ENCODE data around the gene VEGFA. TPM values are rescaled to one million over a fixed set of nuclear protein-coding genes. Genes with fewer than 3 reads are reported as not detected.

Gene VEGFA
- total and polyA plus RNA-seq, 2 experiments from 2014 or later = 199 to 626 TPM

DNA sequence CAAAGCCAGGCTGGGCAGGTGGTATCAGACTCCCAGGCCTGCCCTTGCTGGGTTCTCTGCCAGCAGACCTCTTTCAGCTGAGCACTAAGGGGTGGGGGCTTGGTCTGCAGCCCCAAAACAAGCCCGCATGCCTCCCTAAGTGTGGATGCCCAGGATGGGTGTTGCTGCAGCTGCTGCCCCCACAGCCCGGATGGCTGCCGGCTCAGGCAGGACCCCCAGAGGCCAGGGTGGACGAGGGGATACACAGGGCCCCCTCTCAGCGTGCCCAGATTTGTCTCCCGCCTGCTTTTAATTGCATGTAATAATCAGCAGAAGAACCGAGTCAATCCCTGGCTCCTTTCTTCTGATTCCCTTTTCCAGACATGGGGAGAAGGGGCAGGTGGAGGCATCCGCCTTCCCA is 60.8 kb downstream of the VEGFA start:
- no peak for DNase-seq (ENCODE audit: low read depth in 1 of 2, low spot score in 1 of 2)
- Histone ChIP-seq H3K9me3 (ENCODE audit: low read depth) (no peaks in the 10 kb centered on the region), H3K36me3 (no peaks in the 10 kb centered on the region), H3K4me3 (no peak overlapping the region), H3K27me3 (no peaks in the 10 kb centered on the region), H3K27ac (no peak overlapping the region), H3K4me1 (ENCODE audit: low read depth) (peaks cover 32% of the 10 kb centered on the region)
- TF ChIP-seq, protein P1, sequence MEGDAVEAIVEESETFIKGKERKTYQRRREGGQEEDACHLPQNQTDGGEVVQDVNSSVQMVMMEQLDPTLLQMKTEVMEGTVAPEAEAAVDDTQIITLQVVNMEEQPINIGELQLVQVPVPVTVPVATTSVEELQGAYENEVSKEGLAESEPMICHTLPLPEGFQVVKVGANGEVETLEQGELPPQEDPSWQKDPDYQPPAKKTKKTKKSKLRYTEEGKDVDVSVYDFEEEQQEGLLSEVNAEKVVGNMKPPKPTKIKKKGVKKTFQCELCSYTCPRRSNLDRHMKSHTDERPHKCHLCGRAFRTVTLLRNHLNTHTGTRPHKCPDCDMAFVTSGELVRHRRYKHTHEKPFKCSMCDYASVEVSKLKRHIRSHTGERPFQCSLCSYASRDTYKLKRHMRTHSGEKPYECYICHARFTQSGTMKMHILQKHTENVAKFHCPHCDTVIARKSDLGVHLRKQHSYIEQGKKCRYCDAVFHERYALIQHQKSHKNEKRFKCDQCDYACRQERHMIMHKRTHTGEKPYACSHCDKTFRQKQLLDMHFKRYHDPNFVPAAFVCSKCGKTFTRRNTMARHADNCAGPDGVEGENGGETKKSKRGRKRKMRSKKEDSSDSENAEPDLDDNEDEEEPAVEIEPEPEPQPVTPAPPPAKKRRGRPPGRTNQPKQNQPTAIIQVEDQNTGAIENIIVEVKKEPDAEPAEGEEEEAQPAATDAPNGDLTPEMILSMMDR (IDR thresholded peaks at IDR 0.05; ENCODE audit: low read depth, low read length) = no peak

DNA sequence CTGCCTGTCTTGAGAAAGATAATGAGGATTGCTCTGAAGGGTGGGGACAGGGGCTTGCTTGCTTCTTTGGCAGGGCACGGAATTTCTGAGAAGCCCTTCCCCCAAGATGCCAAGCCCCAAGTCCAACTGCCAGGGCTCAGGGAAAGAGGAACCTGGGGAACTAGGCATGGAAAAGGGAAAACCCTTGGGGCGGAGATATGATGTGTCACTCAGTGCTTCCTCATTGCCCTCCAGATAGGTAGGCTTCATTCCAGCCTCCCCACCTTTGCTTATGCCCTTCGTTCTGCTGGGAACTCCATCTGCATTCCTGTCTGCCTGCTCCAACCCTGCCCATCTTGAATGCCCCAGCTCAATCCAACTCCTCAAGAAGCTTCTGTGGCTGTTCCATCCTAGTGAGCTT is 61.2 kb downstream of the VEGFA start:
- Histone ChIP-seq H3K27me3 (no peaks in the 10 kb centered on the region), H3K27ac (no peak overlapping the region), H3K9me3 (ENCODE audit: low read depth) (no peaks in the 10 kb centered on the region), H3K36me3 (no peaks in the 10 kb centered on the region), H3K4me1 (ENCODE audit: low read depth) (peaks cover 37% of the 10 kb centered on the region), H3K4me3 (no peak overlapping the region)
- TF ChIP-seq, protein P1 (IDR thresholded peaks at IDR 0.05; ENCODE audit: low read depth, low read length) = no peak
- DNase-seq (ENCODE audit: low read depth in 1 of 2, low spot score in 1 of 2) = no peak

GRCh38 chr6:43833223-43833995 is 63.4 kb downstream of the VEGFA start:
- no peaks in the 10 kb centered on the region for H3K27me3 ChIP-seq
- no peak for DNase-seq (ENCODE audit: low read depth in 1 of 2, low spot score in 1 of 2)
- TF ChIP-seq, protein P1 (IDR thresholded peaks at IDR 0.05; ENCODE audit: low read depth, low read length) = no peak
- peak overlapping the region; percentile 57 for H3K27ac ChIP-seq
- H3K4me3 ChIP-seq = no peak overlapping the region
- H3K9me3 ChIP-seq (ENCODE audit: low read depth) = no peaks in the 10 kb centered on the region
- peaks cover 57% of the 10 kb centered on the region for H3K4me1 ChIP-seq (ENCODE audit: low read depth)
- no peaks in the 10 kb centered on the region for H3K36me3 ChIP-seq

- TF ChIP-seq, protein P1 (IDR thresholded peaks at IDR 0.05; ENCODE audit: low read depth, low read length) = no peak
- Histone ChIP-seq H3K27me3 (no peaks in the 10 kb centered on the region), H3K4me1 (ENCODE audit: low read depth) (peaks cover 57% of the 10 kb centered on the region), H3K4me3 (no peak overlapping the region), H3K9me3 (ENCODE audit: low read depth) (no peaks in the 10 kb centered on the region), H3K27ac (peak overlapping the region; percentile 57), H3K36me3 (no peaks in the 10 kb centered on the region)
- DNase-seq (ENCODE audit: low read depth in 1 of 2, low spot score in 1 of 2) = no peak
Observed at GRCh38 chr6:43833996-43834390, 64.0 kb downstream of the VEGFA start.

DNA sequence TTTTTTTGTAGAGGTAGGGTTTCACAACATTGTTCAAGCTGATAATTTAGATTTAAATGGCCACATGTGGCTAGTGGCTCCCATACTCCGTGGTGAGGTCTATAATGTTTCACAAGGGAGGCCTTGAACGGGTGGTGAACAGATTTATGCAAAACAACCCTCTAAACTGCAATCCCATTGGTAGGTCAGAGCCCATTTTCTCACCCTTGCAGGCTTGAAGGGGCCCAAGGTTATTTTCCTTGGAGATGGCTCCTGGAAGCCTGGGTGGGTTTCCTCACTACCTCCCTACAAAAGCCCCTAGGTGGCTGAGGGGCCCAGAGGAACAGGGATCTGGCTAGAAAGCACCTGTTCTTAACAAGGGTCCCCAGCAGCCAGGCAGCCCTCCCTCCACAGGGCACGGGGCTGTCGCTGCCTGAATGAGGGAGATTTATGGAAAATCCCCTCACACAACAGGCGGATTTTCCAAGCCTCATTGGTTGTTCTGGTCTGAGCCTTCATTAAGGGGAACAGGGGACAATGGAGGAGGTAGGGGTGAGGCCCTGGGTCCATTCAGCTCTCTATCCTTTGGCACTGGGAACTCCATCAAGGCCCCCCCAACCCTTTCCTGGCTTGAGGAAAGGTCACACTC is 64.6 kb downstream of the VEGFA start:
- no peak for DNase-seq (ENCODE audit: low read depth in 1 of 2, low spot score in 1 of 2)
- TF ChIP-seq, protein P1 (IDR thresholded peaks at IDR 0.05; ENCODE audit: low read depth, low read length) = no peak
- no peaks in the 10 kb centered on the region for H3K9me3 ChIP-seq (ENCODE audit: low read depth)
- no peaks in the 10 kb centered on the region for H3K36me3 ChIP-seq
- peaks cover 57% of the 10 kb centered on the region for H3K4me1 ChIP-seq (ENCODE audit: low read depth)
- H3K27ac ChIP-seq = peak overlapping the region; percentile 57
- H3K4me3 ChIP-seq = no peak overlapping the region
- H3K27me3 ChIP-seq = no peaks in the 10 kb centered on the region
